ENCODE measurements around the gene RFX7.
"Not testable (repeated sequence)": the region's sequence is repeated elsewhere in the genome, so short reads cannot be mapped to it uniquely, and the experiment has no call there.

RFX7 gene

GRCh38 chr15:56205061-56205876, 38.4 kb downstream of the RFX7 start:
- no peak for ATAC-seq (ENCODE audit: insufficient read depth, low read depth)
- H3K4me3 ChIP-seq (ENCODE audit: low read depth in 1 of 2, low read length in 2 of 2) = no peak overlapping the region
- peaks cover 33% of the 10 kb centered on the region; the same call in 1 of the 2 replicates for H4K20me1 ChIP-seq (ENCODE audit: insufficient read depth, low read length)
- no peak overlapping the region for H3K9ac ChIP-seq (ENCODE audit: low read depth, low read length)
- TF ChIP-seq CTCF (IDR thresholded peaks at IDR 0.05; ENCODE audit: borderline replicate concordance, extremely low read depth, low read length, poor library complexity, severe bottlenecking) (no peak), EZH2 (IDR thresholded peaks at IDR 0.05; ENCODE audit: borderline replicate concordance, low read depth, low read length, severe bottlenecking) (no peak)
- DNase-seq = no peak
- H3K27ac ChIP-seq (ENCODE audit: low read length) = no peak overlapping the region
- peaks cover 38% of the 10 kb centered on the region for H3K4me1 ChIP-seq (ENCODE audit: insufficient read depth, low read length)
- peaks cover 6% of the 10 kb centered on the region; the same call in 1 of the 2 replicates for H3K36me3 ChIP-seq (ENCODE audit: insufficient read depth, low read length)
- peaks cover 97% of the 10 kb centered on the region for H3K79me2 ChIP-seq (ENCODE audit: insufficient read depth, low read length)
- no peaks in the 10 kb centered on the region for H3K9me3 ChIP-seq (ENCODE audit: insufficient read depth, low read length, severe bottlenecking)
- no peaks in the 10 kb centered on the region for H3K27me3 ChIP-seq (ENCODE audit: insufficient read depth, low read length, poor library complexity)
- no peak overlapping the region for H2AFZ ChIP-seq (ENCODE audit: low read depth, low read length)
- H3K4me2 ChIP-seq (ENCODE audit: insufficient read depth, low read length) = no peak overlapping the region

- peaks cover 29% of the 10 kb centered on the region; the same call in 1 of the 2 replicates for H4K20me1 ChIP-seq (ENCODE audit: insufficient read depth, low read length)
- H3K4me3 ChIP-seq (ENCODE audit: low read depth in 1 of 2, low read length in 2 of 2); H3K27me3 ChIP-seq (ENCODE audit: insufficient read depth, low read length, poor library complexity); H3K36me3 ChIP-seq (ENCODE audit: insufficient read depth, low read length); ATAC-seq (ENCODE audit: insufficient read depth, low read depth); H2AFZ ChIP-seq (ENCODE audit: low read depth, low read length); DNase-seq; H3K9ac ChIP-seq (ENCODE audit: low read depth, low read length); H3K9me3 ChIP-seq (ENCODE audit: insufficient read depth, low read length, severe bottlenecking); H3K4me2 ChIP-seq (ENCODE audit: insufficient read depth, low read length); H3K27ac ChIP-seq (ENCODE audit: low read length): not testable (repeated sequence)
- H3K4me1 ChIP-seq (ENCODE audit: insufficient read depth, low read length) = peaks cover 20% of the 10 kb centered on the region
- peaks cover 97% of the 10 kb centered on the region for H3K79me2 ChIP-seq (ENCODE audit: insufficient read depth, low read length)
Measured at GRCh38 chr15:56203312-56203922, 40.3 kb downstream of the RFX7 start.

- H3K79me2 ChIP-seq (ENCODE audit: insufficient read depth, low read length) = peaks cover 97% of the 10 kb centered on the region
- ATAC-seq (ENCODE audit: insufficient read depth, low read depth) = no peak
Measured at GRCh38 chr15:56202701-56203100, 41.0 kb downstream of the RFX7 start.

More at GRCh38 chr15:56202701-56203100, 41.0 kb downstream of the RFX7 start:
- Histone ChIP-seq H3K27ac (ENCODE audit: low read length) (no peak overlapping the region), H3K4me2 (ENCODE audit: insufficient read depth, low read length) (no peak overlapping the region), H3K4me3 (ENCODE audit: low read depth in 1 of 2, low read length in 2 of 2) (no peak overlapping the region), H3K9ac (ENCODE audit: low read depth, low read length) (no peak overlapping the region), H3K36me3 (ENCODE audit: insufficient read depth, low read length) (peaks cover 6% of the 10 kb centered on the region; the same call in 1 of the 2 replicates), H3K9me3 (ENCODE audit: insufficient read depth, low read length, severe bottlenecking) (no peaks in the 10 kb centered on the region), H4K20me1 (ENCODE audit: insufficient read depth, low read length) (peaks cover 30% of the 10 kb centered on the region; the same call in 1 of the 2 replicates), H2AFZ (ENCODE audit: low read depth, low read length) (no peak overlapping the region), H3K4me1 (ENCODE audit: insufficient read depth, low read length) (peaks cover 13% of the 10 kb centered on the region), H3K27me3 (ENCODE audit: insufficient read depth, low read length, poor library complexity) (no peaks in the 10 kb centered on the region)
- TF ChIP-seq EZH2 (IDR thresholded peaks at IDR 0.05; ENCODE audit: borderline replicate concordance, low read depth, low read length, severe bottlenecking) (no peak), CTCF (IDR thresholded peaks at IDR 0.05; ENCODE audit: borderline replicate concordance, extremely low read depth, low read length, poor library complexity, severe bottlenecking) (no peak)
- DNase-seq = no peak

Data from DND-41 (cell line).